SHP77 (cell line): ENCODE measurements around the gene RADX.

Source experiments
- DNase-seq, 2 experiments: peaks; one replicate each; lab custom pipeline; 2025; lab: John Stamatoyannopoulos, UW

The RADX gene

DNA sequence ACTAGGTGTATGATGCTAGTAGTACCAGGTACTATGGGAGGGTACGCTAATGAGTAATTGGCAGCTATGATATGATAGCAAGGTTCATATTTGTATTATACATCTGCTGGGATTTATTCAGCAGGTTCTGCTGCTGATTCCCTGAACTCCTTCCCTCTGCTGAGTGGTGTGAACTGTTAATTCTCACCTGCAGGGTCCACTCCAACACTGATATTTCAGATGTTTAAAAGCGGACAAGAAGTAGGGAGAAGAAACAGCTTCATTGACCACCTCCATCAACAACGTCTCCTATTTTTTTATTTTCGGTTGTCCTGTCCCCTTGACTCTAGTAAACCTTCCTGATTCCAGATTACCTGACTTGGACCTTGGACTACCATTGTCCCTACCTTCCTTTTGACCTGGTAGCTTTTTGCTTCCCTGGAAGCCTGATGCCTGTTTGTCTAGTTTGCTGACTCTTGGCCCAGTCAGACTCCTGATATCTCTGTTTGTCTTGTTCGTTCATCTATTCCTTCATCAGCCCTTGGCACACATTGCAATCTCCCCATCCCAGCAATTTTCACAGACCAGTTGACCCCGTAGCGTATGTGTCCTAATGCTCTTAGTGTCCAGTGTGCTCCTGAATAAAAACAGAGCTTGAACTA is 80.8 kb downstream of the RADX start:
- DNase-seq = no peak

DNA sequence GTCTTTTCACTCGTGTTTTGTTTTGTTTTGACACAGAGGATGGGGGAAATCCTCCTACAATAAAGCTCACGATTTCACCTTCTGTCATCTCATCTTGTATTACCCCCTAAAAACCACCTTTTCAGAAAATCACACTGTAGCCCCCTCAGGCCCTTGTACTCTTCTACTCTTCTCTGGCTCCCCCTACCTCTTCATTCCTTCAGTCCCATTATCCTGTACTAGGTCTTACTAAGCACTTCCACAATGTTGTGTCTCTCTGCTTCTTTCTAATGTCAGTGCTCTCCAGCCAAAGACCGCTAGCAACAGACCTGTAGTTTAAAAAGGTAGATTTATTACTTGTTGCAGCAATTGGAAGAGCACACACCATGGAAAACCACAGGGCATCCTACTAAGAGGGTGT is 84.7 kb downstream of the RADX start:
- no peak for DNase-seq

DNA sequence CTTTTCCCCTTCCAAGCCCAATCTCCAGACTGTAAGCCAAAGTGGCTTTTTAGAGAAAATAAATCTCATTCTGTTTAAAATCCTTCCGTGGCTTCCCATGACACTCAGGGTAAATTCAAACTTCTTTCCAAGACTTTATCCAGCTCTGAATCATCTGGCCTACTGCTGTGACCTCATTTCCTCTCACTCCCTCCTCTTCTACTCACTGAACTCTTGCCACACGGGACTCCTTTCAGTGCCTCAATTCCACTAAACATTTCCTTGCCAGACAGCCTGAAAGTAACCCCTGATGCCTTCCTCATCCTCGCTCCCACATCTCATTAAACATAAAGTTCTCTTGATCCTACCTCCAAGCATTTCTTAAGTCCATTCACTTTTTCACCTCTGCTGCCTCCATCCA is 86.9 kb downstream of the RADX start:
- no peak for DNase-seq

DNA sequence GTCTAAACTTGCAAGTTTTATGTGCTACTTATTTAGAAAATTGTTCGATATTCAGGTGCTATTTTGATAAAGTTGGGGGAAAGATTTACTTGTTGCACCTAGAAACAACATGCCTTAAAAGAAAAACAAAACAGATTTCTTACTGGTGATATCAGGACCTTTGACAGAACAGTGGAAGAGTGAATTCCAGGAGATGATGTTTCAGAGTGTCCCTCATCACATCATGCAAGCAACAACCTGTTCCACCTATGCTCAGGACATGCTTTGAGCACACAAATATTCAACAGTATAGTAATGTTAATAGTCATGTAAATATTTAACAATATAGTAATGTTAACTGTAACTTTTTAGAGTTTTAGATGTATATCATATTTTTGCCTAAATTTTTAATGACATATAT is 90.9 kb downstream of the RADX start:
- DNase-seq = no peak

DNA sequence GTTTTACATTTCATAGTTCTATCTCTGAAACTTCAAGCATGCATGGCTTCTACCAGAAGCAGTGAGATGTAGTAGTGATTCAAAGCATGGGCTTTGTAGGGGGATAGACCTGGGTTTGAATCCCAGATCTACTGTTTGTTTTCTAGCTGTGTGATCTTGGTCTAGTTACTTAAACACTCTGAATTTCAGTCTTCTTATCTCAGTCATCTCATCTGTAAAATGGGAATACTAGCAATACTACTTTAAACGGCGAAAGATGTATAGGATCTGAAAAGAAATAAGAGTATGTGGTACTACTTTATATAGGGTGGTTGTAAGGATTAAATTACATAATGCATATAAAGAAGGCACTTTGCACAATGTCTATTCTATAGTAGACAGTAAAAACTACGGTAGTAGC is 94.7 kb downstream of the RADX start:
- no peak for DNase-seq

DNA sequence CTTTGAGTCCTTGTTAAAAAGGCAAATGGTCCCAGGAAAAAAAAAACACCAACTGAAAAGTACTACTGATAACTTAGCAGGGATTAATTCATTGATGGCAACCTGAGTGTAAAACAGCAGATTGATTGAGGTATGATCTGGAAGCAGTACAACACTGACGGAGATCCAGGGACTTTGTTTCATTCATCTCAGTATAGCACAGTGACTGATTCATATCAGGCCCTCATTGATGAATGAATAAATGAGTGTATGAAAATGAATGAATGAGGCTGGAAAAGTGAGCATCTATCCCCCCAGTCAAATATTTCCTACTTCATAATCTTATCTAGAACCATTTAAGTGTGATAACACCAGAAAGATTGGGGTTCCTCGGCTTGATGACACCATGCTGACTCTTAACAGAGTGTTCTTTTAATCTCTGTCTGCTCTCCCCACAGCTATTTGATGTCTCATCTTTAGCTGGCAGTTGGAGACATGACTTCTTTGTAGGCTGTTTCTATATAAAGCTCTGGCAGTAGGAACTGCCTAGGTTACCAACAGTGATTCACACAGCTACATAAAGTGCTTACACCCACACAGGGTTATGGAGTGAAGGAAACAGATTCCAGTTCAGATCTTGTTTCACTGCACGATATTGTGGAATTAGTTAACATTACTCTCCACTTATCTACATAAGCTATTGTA is 96.1 kb downstream of the RADX start:
- no peak for DNase-seq

DNA sequence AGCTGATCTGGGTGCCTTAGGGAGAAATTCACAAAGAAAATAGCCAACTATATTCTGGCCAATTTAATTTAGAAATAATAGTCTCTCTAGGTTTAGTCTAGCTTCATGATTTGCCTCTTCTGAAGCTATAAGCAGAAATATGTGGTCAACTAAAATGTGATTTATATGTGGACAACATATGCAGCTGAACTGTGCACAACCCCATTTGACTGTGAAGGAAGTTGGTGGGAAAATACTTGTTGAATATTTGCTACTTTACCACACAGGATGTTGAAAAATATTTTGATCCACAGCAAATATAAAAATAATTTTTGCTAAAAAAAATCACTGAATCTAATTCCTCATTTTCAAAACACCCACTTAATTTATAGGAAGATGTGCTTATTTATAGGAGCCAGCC is 99.0 kb downstream of the RADX start:
- DNase-seq = no peak

DNA sequence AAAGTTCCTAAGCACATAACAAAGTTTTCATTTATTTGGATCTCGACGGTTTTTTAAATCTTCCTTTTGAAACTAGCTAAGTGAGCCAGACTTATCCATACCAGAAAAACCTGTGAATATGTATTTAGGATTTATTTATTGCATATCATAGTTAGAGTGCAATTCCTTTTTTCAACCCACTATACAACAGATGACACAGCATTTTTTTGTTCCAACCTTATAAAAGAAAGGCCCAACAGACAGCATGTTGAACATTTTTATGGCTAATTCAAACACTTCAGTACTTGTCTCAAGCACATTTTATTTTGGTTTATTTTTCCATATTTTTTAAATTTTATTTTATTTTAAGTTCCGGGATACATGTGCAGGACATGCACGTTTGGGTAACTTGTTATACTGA is 99.6 kb downstream of the RADX start:
- DNase-seq = no peak

DNA sequence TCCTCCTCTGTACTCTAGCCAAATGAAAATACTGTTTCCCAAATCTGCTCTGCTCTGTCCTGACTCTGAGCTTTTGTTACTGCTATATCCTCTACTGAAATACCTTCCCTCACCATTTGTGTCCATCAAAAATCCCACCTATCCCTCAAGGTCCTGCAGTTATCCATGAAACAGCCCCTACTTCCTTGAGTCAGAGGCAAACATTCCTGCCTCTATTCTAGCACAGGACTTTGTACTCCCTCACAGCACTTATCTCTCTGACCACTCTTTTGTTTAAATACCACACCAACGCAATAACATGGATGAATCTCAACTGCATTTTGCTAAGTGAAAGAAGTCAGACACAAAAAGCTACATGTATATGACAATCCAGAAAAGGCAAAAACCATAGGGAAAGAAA is 104.2 kb downstream of the RADX start:
- DNase-seq = no peak

DNA sequence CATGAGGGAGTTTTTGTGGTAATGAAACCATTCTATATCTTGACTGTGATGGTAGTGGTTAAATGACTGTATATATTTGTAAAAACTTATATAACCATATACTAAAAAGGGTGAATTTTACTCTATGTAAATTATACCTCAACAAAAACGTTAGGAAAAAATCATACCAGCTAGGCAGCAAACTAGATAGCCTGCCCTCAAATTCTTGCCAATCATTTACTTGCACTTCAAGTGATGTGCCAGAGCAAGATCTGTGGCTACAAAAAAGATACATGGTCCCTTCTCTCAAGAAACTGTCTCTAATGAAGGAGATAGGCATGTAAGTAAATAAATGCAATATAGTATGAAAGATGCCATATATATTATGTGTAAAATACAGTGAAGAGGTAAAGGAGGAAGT is 104.7 kb downstream of the RADX start:
- no peak for DNase-seq

DNA sequence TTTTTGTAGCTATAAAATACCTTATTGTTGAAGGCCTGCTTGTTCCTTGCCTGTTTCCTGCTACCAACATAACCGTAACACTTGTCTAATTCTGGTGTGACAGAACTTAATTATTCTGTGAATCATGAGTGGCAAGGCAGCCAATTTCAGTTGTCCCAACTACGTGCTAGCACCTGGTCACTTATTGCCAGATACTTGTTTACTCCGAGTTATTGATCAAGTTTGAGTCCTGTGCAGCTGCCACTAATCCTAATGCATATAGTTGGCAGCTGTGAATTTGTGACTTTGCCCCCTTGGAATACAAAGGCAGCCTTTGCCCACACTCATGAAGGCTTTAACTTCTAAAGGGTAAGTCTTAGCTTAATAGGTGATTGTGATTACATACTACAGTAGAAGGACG is 106.9 kb downstream of the RADX start:
- DNase-seq = peak; percentile 34 to 51

DNA sequence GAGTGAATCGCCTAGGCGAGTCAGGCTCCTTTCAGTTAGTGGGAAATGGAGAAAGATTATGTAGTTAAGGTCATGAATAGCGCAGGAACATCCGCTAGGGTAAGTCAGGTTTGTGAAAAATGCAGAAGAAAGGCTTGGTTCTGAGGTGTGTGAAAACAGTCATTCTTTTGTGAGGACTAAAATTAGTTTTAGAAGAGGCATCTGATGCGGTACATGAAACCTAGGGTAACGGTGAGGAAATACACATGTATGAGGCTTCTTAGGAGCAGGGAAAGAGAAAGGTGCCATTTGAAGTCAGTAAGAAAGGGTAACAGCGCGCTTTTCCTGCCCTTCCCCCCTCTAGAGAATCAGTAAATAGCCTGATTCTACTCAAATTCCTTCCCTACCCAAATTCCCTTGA is 114.2 kb downstream of the RADX start:
- peak in 1 of 2 experiments; percentile 5 for DNase-seq

DNA sequence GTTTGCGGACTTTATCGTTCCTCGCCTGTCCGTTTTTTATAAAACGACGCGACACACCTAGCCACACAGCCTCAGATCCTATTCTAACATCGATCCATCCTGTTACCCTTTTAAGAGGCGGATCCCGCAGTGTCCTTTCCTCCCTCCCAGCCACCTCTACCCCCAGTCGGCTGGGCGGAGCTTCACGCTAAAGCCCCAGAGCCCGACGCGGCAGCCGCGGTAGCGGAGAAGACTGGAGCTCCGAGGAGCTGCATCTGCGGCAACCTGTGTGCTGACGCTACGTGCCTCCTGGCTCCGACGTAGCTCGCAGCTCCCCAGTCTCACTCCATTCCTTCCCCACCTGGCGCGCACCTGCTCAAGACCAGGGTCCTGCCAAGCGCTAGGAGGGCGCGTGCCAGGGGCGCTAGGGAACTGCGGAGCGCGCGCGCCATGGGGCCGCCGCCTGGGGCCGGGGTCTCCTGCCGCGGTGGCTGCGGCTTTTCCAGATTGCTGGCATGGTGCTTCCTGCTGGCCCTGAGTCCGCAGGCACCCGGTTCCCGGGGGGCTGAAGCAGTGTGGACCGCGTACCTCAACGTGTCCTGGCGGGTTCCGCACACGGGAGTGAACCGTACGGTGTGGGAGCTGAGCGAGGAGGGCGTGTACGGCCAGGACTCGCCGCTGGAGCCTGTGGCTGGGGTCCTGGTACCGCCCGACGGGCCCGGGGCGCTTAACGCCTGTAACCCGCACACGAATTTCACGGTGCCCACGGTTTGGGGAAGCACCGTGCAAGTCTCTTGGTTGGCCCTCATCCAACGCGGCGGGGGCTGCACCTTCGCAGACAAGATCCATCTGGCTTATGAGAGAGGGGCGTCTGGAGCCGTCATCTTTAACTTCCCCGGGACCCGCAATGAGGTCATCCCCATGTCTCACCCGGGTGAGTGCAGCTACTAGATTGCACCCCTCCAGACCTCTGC is 115.0 kb downstream of the RADX start, which contains the start of gene RNF128:
RNF128 (plus strand) TSS at position 217 of the 953 bp plus-strand sequence; CDS start at position 430, 213 bp downstream.
- peak; percentile 76 to 89 for DNase-seq

DNA sequence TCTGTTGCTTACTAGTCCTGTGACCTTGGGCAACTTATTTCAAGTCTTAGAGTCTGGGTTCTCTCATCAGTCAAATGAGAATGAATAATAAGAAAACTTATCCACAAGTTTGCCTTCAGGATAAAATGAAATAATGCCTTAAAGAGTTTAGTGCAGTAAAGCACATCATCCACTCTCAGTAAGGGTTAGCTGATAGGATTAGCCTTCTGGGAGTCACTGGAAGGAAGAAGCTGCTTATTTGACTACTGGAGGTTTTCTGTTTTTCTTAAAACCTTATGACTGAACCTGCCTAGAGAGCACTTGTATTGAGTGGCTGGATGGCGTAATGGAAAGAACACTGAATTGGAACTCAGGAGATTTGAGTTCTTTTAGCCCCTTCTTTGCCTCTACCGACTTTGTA is 116.6 kb downstream of the RADX start:
- no peak for DNase-seq
